HG03457 (cell line): ENCODE data around the gene FREM1.

Source experiments
- ATAC-seq: cut with Tn5 transposase; IDR thresholded peaks from one replicate; pipeline ENCODE4 v1.9.1; 2021; ENCODE audit warnings: moderate number of reproducible peaks; ENCODE audit not compliant: unreplicated experiment

Gene FREM1

GRCh38 chr9:14768405-14769229 lies 141.6 kb downstream of the FREM1 start:
- no peak for ATAC-seq

- no peak for ATAC-seq
Measured at GRCh38 chr9:14766299-14766698, 143.9 kb downstream of the FREM1 start.

- no peak for ATAC-seq
Measured at GRCh38 chr9:14761584-14761983, 148.6 kb downstream of the FREM1 start.

GRCh38 chr9:14760060-14760459 lies 150.2 kb downstream of the FREM1 start:
- ATAC-seq, result no peak

- no peak for ATAC-seq
Measured at GRCh38 chr9:14756291-14756690, 153.9 kb downstream of the FREM1 start.

- no peak for ATAC-seq
Measured at GRCh38 chr9:14752871-14753270, 157.4 kb downstream of the FREM1 start.

- no peak for ATAC-seq
Measured at GRCh38 chr9:14752271-14752670, 158.0 kb downstream of the FREM1 start.

GRCh38 chr9:14750821-14751220 lies 159.4 kb downstream of the FREM1 start:
- no peak for ATAC-seq

GRCh38 chr9:14749741-14750211 lies 160.5 kb downstream of the FREM1 start:
- no peak for ATAC-seq

GRCh38 chr9:14748373-14748772 lies 161.9 kb downstream of the FREM1 start:
- ATAC-seq, result no peak

GRCh38 chr9:14747111-14747510 lies 163.1 kb downstream of the FREM1 start:
- ATAC-seq, result no peak

- ATAC-seq, result no peak
Measured at GRCh38 chr9:14746626-14747025, 163.6 kb downstream of the FREM1 start.

GRCh38 chr9:14744768-14745167 lies 165.5 kb downstream of the FREM1 start:
- no peak for ATAC-seq

GRCh38 chr9:14741369-14741768 lies 168.9 kb downstream of the FREM1 start:
- no peak for ATAC-seq

GRCh38 chr9:14733133-14733532 lies 177.1 kb downstream of the FREM1 start:
- ATAC-seq, result no peak

GRCh38 chr9:14731294-14731981 lies 178.8 kb downstream of the FREM1 start:
- no peak for ATAC-seq

GRCh38 chr9:14730461-14730898 lies 179.7 kb downstream of the FREM1 start:
- ATAC-seq, result no peak

- no peak for ATAC-seq
Measured at GRCh38 chr9:14723301-14723700, 186.9 kb downstream of the FREM1 start.

GRCh38 chr9:14722391-14723035 lies 187.7 kb downstream of the FREM1 start, which contains the start of gene CER1:
Gene CER1, minus strand, starts transcription at chr9:14722733. Its CDS starts 61 bp downstream, at chr9:14722672.
- ATAC-seq, result no peak

- no peak for ATAC-seq
Measured at GRCh38 chr9:14719231-14719923, 190.9 kb downstream of the FREM1 start.

GRCh38 chr9:14715102-14715501 lies 195.1 kb downstream of the FREM1 start:
- no peak for ATAC-seq
